GM18868 (cell line): ENCODE measurements around the gene CYP24A1.

Experiments
- ATAC-seq: cut with Tn5 transposase; IDR thresholded peaks from one replicate; pipeline ENCODE4 v1.9.1; 2021; ENCODE audit warnings: mild to moderate bottlenecking, moderate library complexity; ENCODE audit not compliant: unreplicated experiment

CYP24A1 gene

GRCh38 chr20:54177378-54177777 lies 3.6 kb upstream of the CYP24A1 start:
- no peak for ATAC-seq

DNA sequence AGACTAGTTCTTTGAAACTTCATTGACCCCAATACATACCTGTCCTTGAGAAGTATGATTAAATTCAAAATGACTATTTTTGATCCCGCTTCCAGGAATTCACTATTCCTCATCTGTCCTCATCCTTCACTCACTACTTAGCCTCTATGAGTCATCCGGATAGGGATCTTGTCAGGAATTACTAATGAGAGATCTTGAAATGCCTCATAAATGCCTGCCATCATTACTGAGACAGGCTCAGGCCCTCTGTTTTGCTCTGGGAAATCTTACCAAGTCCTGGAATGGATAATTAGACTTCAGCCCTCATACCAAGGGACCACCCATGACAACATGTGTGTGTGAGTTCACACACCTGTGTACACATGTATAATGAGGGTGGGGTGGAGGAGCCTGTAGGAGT lies 2.8 kb upstream of the CYP24A1 start:
- no peak for ATAC-seq

DNA sequence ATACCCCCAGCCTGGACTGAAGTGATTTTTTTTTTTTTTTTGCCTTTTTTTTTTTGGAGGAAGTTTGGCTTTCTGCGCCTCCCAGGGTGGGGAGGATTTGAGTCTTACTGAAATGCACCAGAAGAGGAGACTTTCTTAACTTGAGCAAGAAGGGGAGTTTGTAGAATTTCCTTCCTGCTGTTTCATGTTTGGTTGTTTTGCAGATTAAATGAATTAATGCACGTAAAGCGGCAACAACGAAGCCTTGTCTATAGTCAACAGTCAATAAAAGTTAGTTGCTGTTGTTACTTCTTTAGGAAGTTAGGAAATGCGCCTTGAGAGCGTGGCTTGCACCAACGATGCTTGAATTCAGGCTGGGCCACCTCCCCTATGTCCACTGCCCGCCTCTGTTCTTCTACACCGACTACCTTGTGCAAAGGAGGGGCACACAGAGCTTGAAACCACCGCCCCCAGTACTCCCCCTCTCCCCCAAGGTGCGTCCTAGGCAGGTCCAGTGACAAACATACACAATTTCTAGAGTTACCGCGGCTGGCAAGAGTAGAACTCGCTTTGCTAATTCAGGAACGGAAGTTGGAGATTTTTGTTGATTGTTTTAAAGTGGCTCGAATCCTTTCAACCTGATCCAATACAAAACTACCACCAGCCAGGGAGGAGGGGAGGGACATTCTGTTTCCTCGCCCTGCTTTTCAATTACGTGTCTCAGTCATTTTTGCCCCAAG lies 830 bp upstream of the CYP24A1 start:
- no peak for ATAC-seq

GRCh38 chr20:54172856-54173652 lies 732 bp downstream of the CYP24A1 start:
- ATAC-seq: no peak

DNA sequence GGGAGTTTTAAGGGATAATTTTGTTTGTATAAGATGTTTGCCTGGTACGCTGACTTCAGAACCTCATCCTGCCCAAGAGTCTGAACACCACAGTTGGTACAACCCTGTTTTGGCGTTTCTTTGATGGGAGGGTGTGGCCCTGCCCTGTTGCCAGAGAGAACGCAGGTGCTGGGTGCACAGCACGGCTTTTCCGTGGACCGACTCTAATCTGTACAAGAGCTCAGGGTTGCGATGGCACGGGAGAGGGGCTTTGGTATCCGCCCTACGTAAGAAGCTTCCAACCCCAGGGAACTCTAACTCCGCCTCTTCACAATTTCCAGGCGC lies 1.3 kb downstream of the CYP24A1 start:
- ATAC-seq: no peak

DNA sequence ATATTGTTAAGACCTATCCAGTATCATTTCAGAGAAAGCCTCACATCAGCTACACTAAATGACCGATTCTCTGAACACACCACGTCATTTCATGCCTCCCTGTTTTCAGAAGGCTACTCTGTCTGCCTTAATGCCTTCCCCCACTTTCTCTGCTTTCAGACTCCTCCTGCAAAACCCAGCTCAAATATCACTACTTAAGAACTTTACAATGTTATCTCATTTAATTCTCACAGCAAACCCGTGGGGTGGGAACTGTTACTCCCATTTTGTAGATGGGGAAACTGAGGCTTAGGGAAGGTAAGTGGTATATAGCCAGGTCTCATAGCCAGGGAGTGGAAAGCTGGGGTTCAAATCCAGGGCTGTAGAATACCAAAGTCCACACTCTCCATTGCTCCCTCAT lies 2.8 kb downstream of the CYP24A1 start:
- ATAC-seq: no peak

DNA sequence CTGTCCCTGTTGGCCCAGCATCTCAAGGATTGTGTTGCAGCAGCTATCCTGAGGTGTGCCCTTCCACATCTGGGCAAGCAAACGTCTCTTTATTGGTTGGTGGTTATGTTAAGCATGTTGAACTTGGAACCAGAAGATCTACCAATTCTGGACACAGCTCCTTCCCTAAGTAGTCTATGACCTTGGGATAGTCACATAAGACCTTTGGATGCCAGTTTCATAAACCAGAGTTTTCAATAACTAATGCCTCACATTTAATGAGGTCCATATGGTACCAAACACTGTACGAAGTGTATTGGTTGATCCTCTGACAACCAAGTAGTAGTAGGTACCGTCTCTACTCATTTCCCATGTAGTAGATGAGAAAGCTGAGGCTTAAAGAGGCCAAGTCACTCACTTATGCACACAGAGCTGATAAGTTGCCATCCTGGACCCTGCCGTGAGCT lies 3.7 kb downstream of the CYP24A1 start:
- no peak for ATAC-seq

DNA sequence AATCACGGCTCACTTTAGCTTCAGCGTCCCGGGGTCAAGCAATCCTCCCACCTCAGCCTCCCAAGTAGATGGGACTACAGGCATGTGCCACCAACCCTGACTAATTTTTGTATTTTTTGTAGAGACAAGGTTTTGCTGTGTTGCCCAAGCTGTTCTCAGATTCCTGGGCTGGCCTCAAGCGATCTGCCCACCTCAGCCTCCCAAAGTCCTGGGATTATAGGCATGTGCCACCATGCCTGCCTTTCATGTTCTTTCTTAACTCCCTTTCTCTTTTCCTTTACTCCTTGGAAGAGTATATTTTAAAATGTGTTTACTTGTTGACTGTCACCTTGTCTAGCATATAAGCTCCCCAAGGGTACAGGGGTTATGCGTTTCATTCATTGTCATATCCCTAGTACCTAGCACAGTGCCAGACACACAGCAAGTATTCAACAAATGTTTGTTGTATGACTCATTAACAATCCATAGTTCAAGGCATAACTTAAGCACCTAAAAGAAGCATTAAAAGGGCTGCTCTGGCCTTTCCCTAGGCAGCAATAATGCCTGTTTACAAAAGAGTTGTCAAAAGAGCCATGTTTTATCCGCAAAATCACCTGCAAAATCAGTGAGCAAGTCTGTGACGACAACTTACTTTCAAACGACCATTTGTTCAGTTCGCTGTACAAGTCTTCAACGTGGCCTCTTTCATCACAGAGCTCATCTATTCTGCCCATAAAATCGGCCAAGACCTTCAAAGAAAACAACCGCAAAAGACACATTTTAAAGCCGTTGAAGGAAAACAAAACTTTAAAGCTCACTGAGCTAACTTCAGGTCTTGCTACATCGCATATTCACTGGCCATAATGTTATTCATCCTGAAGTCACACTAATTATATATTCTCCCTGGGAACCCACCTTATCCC lies 4.6 kb downstream of the CYP24A1 start:
- no peak for ATAC-seq

GRCh38 chr20:54167909-54168872 lies 5.6 kb downstream of the CYP24A1 start:
- no peak for ATAC-seq

- ATAC-seq: no peak
Observed at GRCh38 chr20:54166987-54167662, 6.7 kb downstream of the CYP24A1 start.

DNA sequence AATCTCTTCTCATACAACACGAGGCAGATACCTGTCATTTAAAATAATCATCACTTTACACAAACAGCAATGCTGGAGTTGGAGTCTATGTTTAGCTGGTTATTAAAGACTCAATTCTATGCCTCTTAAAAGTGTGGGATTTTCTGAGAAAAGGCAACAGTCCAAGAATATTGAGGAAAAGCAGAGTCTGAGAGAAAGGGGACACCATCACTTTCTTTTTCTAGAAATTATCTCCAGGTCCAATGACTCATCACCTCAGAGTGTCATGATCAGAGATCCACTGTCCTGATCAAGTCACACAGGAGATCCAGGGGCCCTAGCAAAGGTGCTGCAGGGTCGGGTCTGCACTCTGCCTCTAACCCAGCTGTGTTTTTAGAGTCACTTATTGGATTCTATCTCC lies 8.0 kb downstream of the CYP24A1 start:
- ATAC-seq: no peak

DNA sequence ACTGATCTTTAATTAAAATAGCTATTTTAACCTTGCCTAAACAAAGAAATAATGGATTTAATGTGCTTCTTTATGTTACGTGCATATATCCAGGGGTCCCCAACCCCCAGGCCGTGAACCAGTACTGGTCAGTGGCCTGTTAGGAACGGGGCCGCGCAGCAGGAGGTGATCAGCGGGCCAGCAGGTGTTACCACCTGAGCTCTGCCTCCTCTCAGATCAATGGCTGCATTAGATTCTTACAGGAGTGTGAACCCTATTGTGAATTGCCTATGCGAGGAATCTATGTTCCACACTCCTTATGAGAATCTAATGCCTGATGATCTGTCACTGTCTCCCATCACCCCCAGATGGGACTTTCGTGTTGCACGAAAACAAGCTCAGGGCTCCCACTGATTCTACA lies 8.8 kb downstream of the CYP24A1 start:
- no peak for ATAC-seq

DNA sequence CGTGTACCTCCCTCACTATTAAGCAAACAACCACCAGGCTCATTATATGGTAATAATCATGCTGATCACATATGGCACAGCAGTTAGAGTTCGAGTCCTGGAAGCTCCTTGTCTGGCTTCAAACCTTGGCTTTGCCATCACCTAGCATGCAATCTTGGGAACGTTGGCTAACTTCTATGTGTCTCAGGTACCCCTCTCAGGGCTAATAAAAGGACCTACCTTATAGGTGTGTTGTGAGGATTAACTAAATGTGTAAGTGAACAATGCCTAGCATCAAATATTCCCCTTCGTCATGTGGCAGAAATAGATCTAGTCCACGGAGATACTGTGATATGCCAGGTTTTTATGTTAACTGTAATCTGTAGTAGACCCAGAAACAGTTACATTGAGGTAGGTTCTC lies 10.4 kb downstream of the CYP24A1 start:
- no peak for ATAC-seq

DNA sequence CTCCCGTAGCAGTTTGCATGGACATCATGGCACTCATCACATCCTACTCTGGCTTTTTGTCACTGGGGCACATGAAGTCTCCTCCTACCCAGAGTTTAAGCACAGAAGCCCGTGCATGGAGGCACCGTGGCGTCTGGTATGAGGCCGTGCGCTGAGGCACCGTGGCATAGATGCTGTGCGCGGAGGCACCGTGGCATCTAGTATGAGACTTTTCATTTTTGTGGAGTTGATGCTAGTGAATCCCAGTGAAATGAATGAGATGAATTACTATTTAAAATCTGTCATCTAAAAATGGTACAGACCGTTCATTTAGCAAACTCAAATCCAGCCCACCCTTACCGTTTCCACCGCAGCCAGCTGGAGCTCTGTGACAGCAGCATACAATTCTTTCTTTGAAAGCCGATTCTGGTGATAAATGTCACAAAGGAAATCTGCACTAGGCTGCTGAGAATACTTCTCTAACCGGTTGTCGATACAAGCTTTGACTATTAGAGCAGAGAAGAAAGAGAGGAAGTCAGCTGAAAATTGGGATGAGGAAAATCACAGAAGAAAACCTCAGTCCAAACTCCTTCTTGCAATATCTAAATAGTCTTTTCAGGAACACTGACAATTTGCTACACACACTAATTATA lies 11.3 kb downstream of the CYP24A1 start:
- no peak for ATAC-seq

- no peak for ATAC-seq
Observed at GRCh38 chr20:54161821-54162149, 12.0 kb downstream of the CYP24A1 start.

- no peak for ATAC-seq
Observed at GRCh38 chr20:54161008-54161820, 12.6 kb downstream of the CYP24A1 start.

DNA sequence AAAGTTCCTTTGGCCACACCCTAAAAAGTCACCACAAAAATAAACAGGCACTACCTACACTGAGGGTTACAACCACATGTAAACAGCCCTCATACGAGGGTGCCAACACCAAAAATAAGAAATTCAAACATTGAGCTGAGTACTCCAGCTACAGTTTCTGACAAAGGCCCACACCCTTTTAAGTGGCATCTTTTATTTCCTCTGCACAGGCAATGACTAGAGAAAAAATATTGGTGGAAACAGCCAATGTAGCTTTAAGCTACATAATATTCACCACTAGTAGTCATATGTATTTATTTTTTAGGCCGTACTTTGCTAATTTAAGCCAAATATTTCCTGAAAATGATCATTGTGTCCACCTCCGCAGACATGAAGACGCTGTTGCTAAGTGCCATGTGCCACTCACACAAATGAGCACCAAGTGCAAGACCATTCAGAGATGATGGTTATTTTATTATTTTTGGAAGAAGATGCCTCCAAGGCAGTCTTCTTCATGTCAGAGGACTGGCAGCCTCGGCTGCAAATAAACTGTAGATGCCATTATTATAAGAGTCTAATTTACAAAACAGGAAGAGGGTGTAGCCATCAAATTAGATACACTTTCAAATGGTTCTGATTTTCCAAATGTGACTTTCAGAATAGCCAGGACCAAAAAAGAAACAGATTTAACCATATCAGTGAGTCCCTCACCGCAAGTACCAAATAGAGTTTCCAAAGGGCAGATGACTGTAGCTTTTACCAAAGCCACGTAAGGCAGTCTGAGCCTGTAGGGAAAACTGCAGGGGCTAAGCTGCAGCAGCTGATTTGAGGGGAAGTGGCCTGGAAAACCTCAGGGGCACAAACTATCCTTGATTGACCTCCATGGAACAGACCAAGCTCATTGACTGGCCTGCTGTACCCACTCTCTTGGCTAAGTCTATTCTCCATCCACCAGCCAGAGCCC lies 13.4 kb downstream of the CYP24A1 start:
- ATAC-seq: no peak
